GM21825 (cell line): ENCODE results near the gene IL36A.

ENCODE experiments used
- ATAC-seq: cut with Tn5 transposase; IDR thresholded peaks from one replicate; pipeline ENCODE4 v1.9.1; 2021; ENCODE audit warnings: mild to moderate bottlenecking, moderate library complexity; ENCODE audit not compliant: unreplicated experiment

IL36A gene

GRCh38 chr2:113046465-113046864, 41.2 kb downstream of the IL36A start:
- ATAC-seq = no peak

- no peak for ATAC-seq
These were observed 45.9 kb downstream of the IL36A start for GRCh38 chr2:113050921-113051895.

- no peak for ATAC-seq
These were observed 47.2 kb downstream of the IL36A start, which contains the start of gene IL36B for GRCh38 chr2:113052396-113052917. Gene IL36B (minus strand): TSS chr2:113052867.

GRCh38 chr2:113053666-113054065, 48.4 kb downstream of the IL36A start:
- ATAC-seq = no peak

- ATAC-seq = no peak
These were observed 48.8 kb downstream of the IL36A start for GRCh38 chr2:113054066-113054465.

DNA sequence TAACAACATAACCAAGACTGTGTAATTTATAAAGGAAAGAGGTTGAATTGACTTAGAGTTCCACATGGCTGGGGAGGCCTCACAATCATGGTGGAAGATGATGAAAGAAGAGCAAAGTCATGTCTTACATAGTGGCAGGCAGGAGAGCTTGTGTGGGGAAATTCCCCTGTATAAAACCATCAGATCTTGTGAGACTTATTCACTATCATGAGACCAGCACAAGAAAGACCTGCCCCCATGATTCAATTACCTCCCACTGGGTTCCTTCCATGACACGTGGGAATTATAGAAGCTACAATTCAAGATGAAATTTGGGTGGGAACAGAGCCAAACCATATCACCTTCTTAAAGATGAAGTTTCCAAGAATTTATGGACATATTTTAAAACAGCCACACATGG, 51.3 kb downstream of the IL36A start:
- no peak for ATAC-seq

GRCh38 chr2:113057117-113057516, 51.9 kb downstream of the IL36A start:
- ATAC-seq = no peak
